ENCODE results near the gene POU2F1. TPM values are rescaled to one million over a fixed set of nuclear protein-coding genes. Genes with fewer than 3 reads are reported as not detected.

POU2F1 gene
- total RNA-seq, 1 donor from 2014 or later: 36.1 TPM

GRCh38 chr1:167333124-167333523, 112.4 kb downstream of the POU2F1 start:
- no peak overlapping the region for H3K27ac Mint-ChIP-seq
- H3K4me3 Mint-ChIP-seq (ENCODE audit: low read depth): no peak overlapping the region
- no peak for DNase-seq (ENCODE audit: low spot score, unreplicated experiment)
- no peaks in the 10 kb centered on the region for H3K27me3 Mint-ChIP-seq
- TF ChIP-seq CTCF (IDR thresholded peaks at IDR 0.05; ENCODE audit: unreplicated experiment): no peak
- H3K36me3 Mint-ChIP-seq (ENCODE audit: insufficient read depth): peaks cover 13% of the 10 kb centered on the region
- H3K9me3 Mint-ChIP-seq (ENCODE audit: low read depth): peaks cover 9% of the 10 kb centered on the region
- peaks cover 10% of the 10 kb centered on the region for H3K4me1 Mint-ChIP-seq (ENCODE audit: low read depth)

GRCh38 chr1:167333703-167334102, 113.0 kb downstream of the POU2F1 start:
- Mint-ChIP-seq H3K9me3 (ENCODE audit: low read depth) (peaks cover 9% of the 10 kb centered on the region), H3K4me1 (ENCODE audit: low read depth) (peaks cover 10% of the 10 kb centered on the region), H3K36me3 (ENCODE audit: insufficient read depth) (peaks cover 13% of the 10 kb centered on the region), H3K27me3 (no peaks in the 10 kb centered on the region), H3K27ac (peak overlapping the region; percentile 31), H3K4me3 (ENCODE audit: low read depth) (no peak overlapping the region)
- no peak for TF ChIP-seq CTCF (IDR thresholded peaks at IDR 0.05; ENCODE audit: unreplicated experiment)
- no peak for DNase-seq (ENCODE audit: low spot score, unreplicated experiment)

GRCh38 chr1:167339405-167339804, 118.7 kb downstream of the POU2F1 start:
- Mint-ChIP-seq H3K27ac (no peak overlapping the region), H3K4me1 (ENCODE audit: low read depth) (no peaks in the 10 kb centered on the region), H3K9me3 (ENCODE audit: low read depth) (peaks cover 9% of the 10 kb centered on the region), H3K4me3 (ENCODE audit: low read depth) (no peak overlapping the region), H3K36me3 (ENCODE audit: insufficient read depth) (peaks cover 19% of the 10 kb centered on the region), H3K27me3 (no peaks in the 10 kb centered on the region)
- DNase-seq (ENCODE audit: low spot score, unreplicated experiment): no peak
- TF ChIP-seq CTCF (IDR thresholded peaks at IDR 0.05; ENCODE audit: unreplicated experiment): no peak

- no peaks in the 10 kb centered on the region for H3K27me3 Mint-ChIP-seq
- H3K36me3 Mint-ChIP-seq (ENCODE audit: insufficient read depth): peaks cover 9% of the 10 kb centered on the region
- no peak overlapping the region for H3K27ac Mint-ChIP-seq
- H3K9me3 Mint-ChIP-seq (ENCODE audit: low read depth): no peaks in the 10 kb centered on the region
- no peaks in the 10 kb centered on the region for H3K4me1 Mint-ChIP-seq (ENCODE audit: low read depth)
- TF ChIP-seq CTCF (IDR thresholded peaks at IDR 0.05; ENCODE audit: unreplicated experiment): peak; percentile 17
- no peak overlapping the region for H3K4me3 Mint-ChIP-seq (ENCODE audit: low read depth)
- DNase-seq (ENCODE audit: low spot score, unreplicated experiment): no peak
Observed at GRCh38 chr1:167342846-167343245, 122.2 kb downstream of the POU2F1 start.

GRCh38 chr1:167344112-167344511, 123.4 kb downstream of the POU2F1 start:
- TF ChIP-seq CTCF (IDR thresholded peaks at IDR 0.05; ENCODE audit: unreplicated experiment): no peak
- Mint-ChIP-seq H3K27ac (no peak overlapping the region), H3K27me3 (no peaks in the 10 kb centered on the region), H3K4me1 (ENCODE audit: low read depth) (no peaks in the 10 kb centered on the region), H3K4me3 (ENCODE audit: low read depth) (no peak overlapping the region), H3K9me3 (ENCODE audit: low read depth) (no peaks in the 10 kb centered on the region), H3K36me3 (ENCODE audit: insufficient read depth) (peaks cover 7% of the 10 kb centered on the region)
- DNase-seq (ENCODE audit: low spot score, unreplicated experiment): no peak
